HCT116 (cell line): ENCODE results near the gene MNT. TPM values are rescaled to one million over a fixed set of nuclear protein-coding genes. Genes with fewer than 3 reads are reported as not detected.
A peak's percentile ranks its signal among the peaks of the same experiment; 100 is the strongest.

Source experiments
- ATAC-seq: fragments of 200-7000 bp; cut with Tn5 transposase; 2 replicates; pipeline ENCODE4 v1.9.1; 2020; ENCODE audit warnings: mild to moderate bottlenecking, moderate library complexity
- BruUV-seq: library from RNA; stranded (reverse); fragments of 400-500 nt; replicated peaks from 2 replicates; lab custom pipeline; 2021; lab: Mats Ljungman, UMichigan
- CTCF ChIA-PET: fragments of 300-600 bp; sonication (Branson Sonifier 250); formaldehyde crosslinking; loops from one replicate; lab custom pipeline; 2021; ENCODE audit warnings: antibody characterized with exemption; lab: Charles Lee
- POLR2A ChIA-PET: fragments of 300-600, 350-600 bp; sonication (Branson Sonifier 250); formaldehyde crosslinking; loops from one replicate; lab custom pipeline; 2021; ENCODE audit warnings: antibody characterized with exemption; lab: Charles Lee
- RAD21 ChIA-PET, 2 experiments: fragments of 300-600 bp; sonication (Branson Sonifier 250); formaldehyde crosslinking; loops; one replicate each; lab custom pipeline; 2023; ENCODE audit warnings: low total read pairs in 2 of 2; ENCODE audit not compliant: uncharacterized antibody in 2 of 2, unreplicated experiment in 2 of 2, low non-redundant PET in 1 of 2; lab: Charles Lee
- DNase-seq: peaks from one replicate; pipeline ENCODE4 v3.0.0-alpha.2; 2010; ENCODE audit warnings: low read depth, low spot score
- H2AFZ ChIP-seq: fragments of 200-600 bp; shearing (Covaris generic), sonication (generic); 2 replicates; pipeline ENCODE4 v1.6.1; 2017; ENCODE audit warnings: low read depth, mixed run types, mixed read lengths, antibody characterized with exemption, low read length; ENCODE audit not compliant: poor library complexity, severe bottlenecking
- H3K27ac ChIP-seq: 2 replicates; pipeline ENCODE4 v1.5.1; 2012; ENCODE audit warnings: low read depth, low read length
- H3K27me3 ChIP-seq: fragments of 200-600 bp; sonication (generic); 2 replicates; pipeline ENCODE4 v1.6.1; 2016; ENCODE audit warnings: mixed run types, low read length, mixed read lengths; ENCODE audit not compliant: insufficient read depth
- H3K36me3 ChIP-seq, 2 experiments: fragments of 200-500 bp in 1 of 2; fragments of 200-600 bp in 1 of 2; sonication (Bioruptor generic) in 1 of 2; sonication (generic) in 1 of 2; 2 replicates each; pipeline versions ENCODE4 v1.5.1 to v1.6.1; 2014 to 2016; ENCODE audit warnings: low read length in 2 of 2, inconsistent platforms in 1 of 2, mixed read lengths in 1 of 2, mixed run types in 1 of 2; ENCODE audit not compliant: insufficient read depth in 2 of 2, control insufficient read depth in 1 of 2
- H3K4me1 ChIP-seq, 2 experiments: fragments of 200-600 bp in 1 of 2; sonication (generic) in 1 of 2; 2 replicates each; pipeline versions ENCODE4 v1.5.1 to v1.6.1; 2012 to 2017; ENCODE audit warnings: low read length in 2 of 2, inconsistent platforms in 1 of 2, mild to moderate bottlenecking in 1 of 2, mixed read lengths in 1 of 2, mixed run types in 1 of 2, moderate library complexity in 1 of 2; ENCODE audit not compliant: insufficient read depth in 2 of 2, control insufficient read depth in 1 of 2
- H3K4me2 ChIP-seq: fragments of 200-600 bp; sonication (generic); 2 replicates; pipeline ENCODE4 v1.6.1; 2017; ENCODE audit warnings: mixed run types, low read length, mixed read lengths
- H3K4me3 ChIP-seq, 2 experiments: fragments of 200-600 bp in 1 of 2; sonication (generic) in 1 of 2; replicated peaks in 1 of 2; 2 replicates each; pipeline ENCODE4 v1.5.1; 2011 to 2016; ENCODE audit warnings: low read length in 2 of 2, control low read depth in 1 of 2, low read depth in 1 of 2, mild to moderate bottlenecking in 1 of 2, mixed read lengths in 1 of 2, mixed run types in 1 of 2
- H3K79me2 ChIP-seq: fragments of 200-600 bp; sonication (generic); 2 replicates; pipeline ENCODE4 v1.6.1; 2017; ENCODE audit warnings: mild to moderate bottlenecking, mixed run types, low read length, moderate library complexity, mixed read lengths; ENCODE audit not compliant: insufficient read depth
- H3K9ac ChIP-seq: fragments of 200-600 bp; sonication (generic); 2 replicates; pipeline ENCODE4 v1.6.1; 2016; ENCODE audit warnings: low read length, mixed read lengths
- H3K9me2 ChIP-seq: fragments of 200-600 bp; sonication (generic), shearing (Covaris generic); 2 replicates; pipeline ENCODE4 v1.6.1; 2017; ENCODE audit warnings: mixed run types, mild to moderate bottlenecking, moderate library complexity; ENCODE audit not compliant: insufficient read depth
- H3K9me3 ChIP-seq, 2 experiments: fragments of 200-500 bp in 1 of 2; fragments of 200-600 bp in 1 of 2; sonication (Bioruptor generic) in 1 of 2; sonication (generic) in 1 of 2; 2 replicates each; pipeline ENCODE4 v1.6.1; 2014 to 2017; ENCODE audit warnings: low read length in 2 of 2, mixed read lengths in 2 of 2, inconsistent platforms in 1 of 2, low read depth in 1 of 2, mild to moderate bottlenecking in 1 of 2, mixed run types in 1 of 2, moderate library complexity in 1 of 2; ENCODE audit not compliant: control insufficient read depth in 1 of 2, insufficient read depth in 1 of 2
- H4K20me1 ChIP-seq: fragments of 200-600 bp; sonication (generic), shearing (Covaris generic); 2 replicates; pipeline ENCODE4 v1.6.1; 2017; ENCODE audit warnings: mixed run types, mild to moderate bottlenecking, moderate library complexity; ENCODE audit not compliant: insufficient read depth
- CTCF ChIP-seq, 3 experiments: fragments of 200-600 bp in 1 of 3; sonication (generic) in 1 of 3; IDR thresholded peaks in 2 of 3; conservative IDR thresholded peaks in 1 of 3; 2 replicates each; pipeline ENCODE4 v1.5.1; 2012 to 2017; ENCODE audit warnings: low read depth in 2 of 3, low read length in 2 of 3, antibody characterized with exemption in 1 of 3, borderline replicate concordance in 1 of 3, control low read depth in 1 of 3, mild to moderate bottlenecking in 1 of 3, mixed read lengths in 1 of 3, mixed run types in 1 of 3, moderate library complexity in 1 of 3; ENCODE audit not compliant: insufficient read depth in 1 of 3
- ELF1 ChIP-seq: IDR thresholded peaks from 2 replicates; pipeline ENCODE4 v1.6.1; 2012; ENCODE audit warnings: low read depth, borderline replicate concordance
- EZH2 ChIP-seq: fragments of 200-600 bp; sonication (generic); IDR thresholded peaks from 2 replicates; pipeline ENCODE4 v1.6.1; 2017; ENCODE audit warnings: antibody characterized with exemption, mixed run types
- EZH2phosphoT487 ChIP-seq: fragments of 200-600 bp; IDR thresholded peaks from 2 replicates; pipeline ENCODE4 v1.6.1; 2018; ENCODE audit warnings: antibody characterized with exemption, borderline replicate concordance
- FOSL1 ChIP-seq: IDR thresholded peaks from 2 replicates; pipeline ENCODE4 v1.6.1; 2012; ENCODE audit warnings: low read depth
- JUND ChIP-seq: IDR thresholded peaks from 2 replicates; pipeline ENCODE4 v1.6.1; 2012
- POLR2AphosphoS5 ChIP-seq: IDR thresholded peaks from 2 replicates; pipeline ENCODE4 v1.6.1; 2011; ENCODE audit warnings: mild to moderate bottlenecking, low read depth, low read length, moderate library complexity
- SRF ChIP-seq: IDR thresholded peaks from 2 replicates; pipeline ENCODE4 v1.6.1; 2012; ENCODE audit warnings: low read depth
- ZFX ChIP-seq: fragments of 450-650 bp; IDR thresholded peaks from 2 replicates; pipeline ENCODE4 v1.6.1; 2017
- ZNF274 ChIP-seq: fragments of 200-500 bp; sonication (Bioruptor generic); IDR thresholded peaks from 2 replicates; pipeline ENCODE4 v1.6.1; 2014; ENCODE audit warnings: mild to moderate bottlenecking, low read depth, low read length, inconsistent platforms
- intact Hi-C: fragments of 100-400 bp; cut with micrococcal nuclease; formaldehyde crosslinking; loops from 2 replicates; pipeline ENCODE4 v1.10.0; 2022
- total RNA-seq: library from RNA; stranded (reverse); gene quantifications from one replicate; pipeline ENCODE4 v1.2.1, GENCODE V29; 2021; ENCODE audit not compliant: unreplicated experiment
- TF ChIP-seq, protein P1 (sequence below): IDR thresholded peaks from 2 replicates; pipeline ENCODE4 v1.6.1; 2011; ENCODE audit warnings: mild to moderate bottlenecking, low read length, moderate library complexity; ENCODE audit not compliant: insufficient replicate concordance; ENCODE audit errors: extremely low read depth

Gene MNT
- total RNA-seq, 1 experiment from 2014 or later = 37.0 TPM

DNA sequence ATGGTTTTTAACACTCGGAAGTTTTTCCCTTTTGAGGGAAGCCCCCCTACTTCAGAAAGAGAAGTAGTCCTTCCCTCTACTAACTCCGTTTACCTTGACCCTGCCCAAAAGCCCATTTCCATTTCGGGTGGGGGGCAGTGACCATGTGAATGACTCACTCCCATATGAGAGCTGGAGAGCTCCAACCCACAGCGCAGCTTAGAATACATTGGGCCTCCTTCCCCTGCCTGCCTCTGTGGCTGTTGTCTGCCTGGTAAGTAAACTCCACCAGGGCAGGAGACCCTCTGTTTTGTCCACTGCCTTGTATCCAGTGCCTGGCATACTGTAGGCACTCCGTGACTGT lies 62.6 kb downstream of the MNT start:
- ATAC-seq = peak; percentile 9; the same call in 1 of the 2 replicates

More for the DNA sequence above, 62.6 kb downstream of the MNT start:
- Histone ChIP-seq H3K79me2 (peaks cover 52% of the 10 kb centered on the region), H3K9me3 (no peaks in the 10 kb centered on the region), H3K4me2 (peak overlapping the region; percentile 95), H3K27ac (peak overlapping the region; percentile 86), H3K9me2 (no peaks in the 10 kb centered on the region), H3K36me3 (peaks cover 14 to 32% of the 10 kb centered on the region in 2 experiments), H3K4me1 (peaks cover 3 to 34% of the 10 kb centered on the region in 2 experiments), H3K9ac (peak overlapping the region; percentile 94), H2AFZ (peak overlapping the region; percentile 61), H3K27me3 (no peaks in the 10 kb centered on the region), H4K20me1 (peaks cover 13% of the 10 kb centered on the region; the same call in 1 of the 2 replicates), H3K4me3 (peak overlapping the region; percentile 82 to 99)
- no peak for DNase-seq
- no TSS peak for BruUV-seq
- RAD21 ChIA-PET = no interaction called here
- TF ChIP-seq ZNF274 = no peak
- no peak for TF ChIP-seq EZH2phosphoT487
- TF ChIP-seq EZH2 = no peak
- no peak for TF ChIP-seq SRF
- TF ChIP-seq POLR2AphosphoS5 = no peak
- no peak for TF ChIP-seq JUND
- TF ChIP-seq CTCF (IDR thresholded peaks at IDR 0.05 in 2 of 3, conservative IDR thresholded peaks at IDR 0.05 in 1 of 3; ENCODE audit: borderline replicate concordance in 1 of 3, insufficient read depth in 1 of 3, low read depth in 2 of 3, low read length in 2 of 3) = no peak
- no peak for TF ChIP-seq ELF1
- TF ChIP-seq ZFX = no peak
- no peak for TF ChIP-seq FOSL1
- TF ChIP-seq, protein P1, sequence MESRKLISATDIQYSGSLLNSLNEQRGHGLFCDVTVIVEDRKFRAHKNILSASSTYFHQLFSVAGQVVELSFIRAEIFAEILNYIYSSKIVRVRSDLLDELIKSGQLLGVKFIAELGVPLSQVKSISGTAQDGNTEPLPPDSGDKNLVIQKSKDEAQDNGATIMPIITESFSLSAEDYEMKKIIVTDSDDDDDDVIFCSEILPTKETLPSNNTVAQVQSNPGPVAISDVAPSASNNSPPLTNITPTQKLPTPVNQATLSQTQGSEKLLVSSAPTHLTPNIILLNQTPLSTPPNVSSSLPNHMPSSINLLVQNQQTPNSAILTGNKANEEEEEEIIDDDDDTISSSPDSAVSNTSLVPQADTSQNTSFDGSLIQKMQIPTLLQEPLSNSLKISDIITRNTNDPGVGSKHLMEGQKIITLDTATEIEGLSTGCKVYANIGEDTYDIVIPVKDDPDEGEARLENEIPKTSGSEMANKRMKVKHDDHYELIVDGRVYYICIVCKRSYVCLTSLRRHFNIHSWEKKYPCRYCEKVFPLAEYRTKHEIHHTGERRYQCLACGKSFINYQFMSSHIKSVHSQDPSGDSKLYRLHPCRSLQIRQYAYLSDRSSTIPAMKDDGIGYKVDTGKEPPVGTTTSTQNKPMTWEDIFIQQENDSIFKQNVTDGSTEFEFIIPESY = no peak
- intact Hi-C loops = loop anchor here (5.0 kb wide), 1 partner anchor 69 kb away; no protein-coding TSS in a partner anchor
- CTCF ChIA-PET = interaction anchor here (0.7 to 1.5 kb wide), 4 partner anchors 9 to 78 kb away, joined by 3 to 14 read pairs (median 4); no protein-coding TSS in a partner anchor
- POLR2A ChIA-PET = interaction anchor here (1.1 to 1.3 kb wide), 3 partner anchors 10 to 56 kb away, joined by 4 to 7 read pairs (median 5); no protein-coding TSS in a partner anchor
